Endothelial cell of umbilical vein (primary cell): Measurements from ENCODE around the gene PDPK1. TPM values are rescaled to one million over a fixed set of nuclear protein-coding genes. Genes with fewer than 3 reads are reported as not detected.

Experiments
- BruUV-seq: library from RNA; stranded (reverse); fragments of 400-500 nt; replicated peaks from 2 replicates; lab custom pipeline; 2021; lab: Mats Ljungman, UMichigan
- CTCF ChIA-PET: fragments of 300-600, 350-600 bp; sonication (Branson Sonifier 250); formaldehyde crosslinking; loops from one replicate; lab custom pipeline; 2021; ENCODE audit warnings: antibody characterized with exemption, inconsistent platforms; lab: Charles Lee
- POLR2A ChIA-PET: fragments of 300-600, 350-600 bp; sonication (Branson Sonifier 250); formaldehyde crosslinking; loops from one replicate; lab custom pipeline; 2021; ENCODE audit warnings: antibody characterized with exemption, inconsistent platforms; lab: Charles Lee
- DNase-seq: peaks from one replicate; pipeline ENCODE4 v3.0.0-alpha.2; 2011; ENCODE audit warnings: low read depth, low spot score
- FAIRE-seq: peaks from 2 replicates; lab custom pipeline; 2011; peaks lifted over from hg19 to GRCh38; lab: Jason Lieb, UNC
- H2AFZ ChIP-seq: 2 replicates; pipeline ENCODE4 v1.6.0; 2012; ENCODE audit warnings: low read depth, low read length, control low read depth, inconsistent platforms
- H3K27ac ChIP-seq: 2 replicates; pipeline ENCODE4 v1.5.1; 2011; ENCODE audit warnings: low read depth, mild to moderate bottlenecking, control low read depth, low read length, moderate library complexity; ENCODE audit not compliant: insufficient read depth
- H3K27me3 ChIP-seq, 2 experiments: 2 replicates each; pipeline versions ENCODE4 v1.6.0 to v1.6.1; 2011; ENCODE audit warnings: low read length in 2 of 2, mixed read lengths in 1 of 2; ENCODE audit not compliant: control insufficient read depth in 2 of 2, insufficient read depth in 2 of 2
- H3K36me3 ChIP-seq, 2 experiments: 2 replicates in 1 of 2; 3 replicates in 1 of 2; pipeline ENCODE4 v1.5.1; 2011; ENCODE audit warnings: low read length in 2 of 2, mild to moderate bottlenecking in 1 of 2, moderate library complexity in 1 of 2; ENCODE audit not compliant: control insufficient read depth in 2 of 2, insufficient read depth in 2 of 2; ENCODE audit errors: extremely low read depth in 1 of 2
- H3K4me1 ChIP-seq: 3 replicates; pipeline ENCODE4 v1.5.1; 2011; ENCODE audit warnings: mild to moderate bottlenecking, low read length; ENCODE audit not compliant: control insufficient read depth, insufficient read depth; ENCODE audit errors: extremely low read depth
- H3K4me2 ChIP-seq: 2 replicates; pipeline ENCODE4 v1.6.1; 2011; ENCODE audit warnings: low read length, control low read depth, mixed read lengths; ENCODE audit not compliant: insufficient read depth
- H3K4me3 ChIP-seq, 3 experiments: fragments of 200-600 bp in 1 of 3; sonication (generic), shearing (Covaris generic) in 1 of 3; replicated peaks in 1 of 3; 2 replicates each; pipeline ENCODE4 v1.5.1; 2011 to 2016; ENCODE audit warnings: control low read depth in 3 of 3, low read length in 3 of 3, mild to moderate bottlenecking in 2 of 3, inconsistent platforms in 1 of 3, low read depth in 1 of 3, moderate library complexity in 1 of 3; ENCODE audit not compliant: insufficient read depth in 1 of 3
- H3K79me2 ChIP-seq: 2 replicates; pipeline ENCODE4 v1.6.0; 2012; ENCODE audit warnings: low read length, inconsistent platforms; ENCODE audit not compliant: control insufficient read depth, insufficient read depth
- H3K9ac ChIP-seq: replicated peaks from 2 replicates; pipeline ENCODE3; 2011; ENCODE audit warnings: low read length, control low read depth; ENCODE audit not compliant: insufficient read depth; ENCODE audit errors: extremely low read depth
- H3K9me1 ChIP-seq: replicated peaks from 3 replicates; pipeline ENCODE4 v1.6.0; 2011; ENCODE audit warnings: mild to moderate bottlenecking, low read length; ENCODE audit not compliant: control insufficient read depth, insufficient read depth; ENCODE audit errors: extremely low read depth
- H3K9me3 ChIP-seq: replicated peaks from 2 replicates; pipeline ENCODE4 v1.5.1; 2012; ENCODE audit warnings: low read length, inconsistent platforms; ENCODE audit not compliant: control insufficient read depth, insufficient read depth
- H4K20me1 ChIP-seq: replicated peaks from 2 replicates; pipeline ENCODE3; 2011; ENCODE audit warnings: mild to moderate bottlenecking, low read length; ENCODE audit not compliant: control insufficient read depth, insufficient read depth; ENCODE audit errors: extremely low read depth
- EZH2 ChIP-seq: IDR thresholded peaks from 2 replicates; pipeline ENCODE4 v1.6.1; 2012; ENCODE audit warnings: borderline replicate concordance, low read depth, mild to moderate bottlenecking, moderate library complexity, low read length, inconsistent platforms; ENCODE audit not compliant: severe bottlenecking
- FOS ChIP-seq: IDR thresholded peaks from 2 replicates; pipeline ENCODE4 v1.6.1; 2011; ENCODE audit warnings: mild to moderate bottlenecking, low read length, moderate library complexity, borderline replicate concordance; ENCODE audit not compliant: insufficient read depth
- JUN ChIP-seq: IDR thresholded peaks from 2 replicates; pipeline ENCODE4 v1.6.1; 2011; ENCODE audit warnings: borderline replicate concordance, low read depth; ENCODE audit not compliant: insufficient read length, insufficient read depth
- MYC ChIP-seq: IDR thresholded peaks from one replicate; pipeline ENCODE4 v1.6.1; 2011; ENCODE audit warnings: mild to moderate bottlenecking, low read depth, low read length
- POLR2A ChIP-seq: IDR thresholded peaks from 2 replicates; pipeline ENCODE4 v1.6.1; 2012; ENCODE audit warnings: low read depth, mild to moderate bottlenecking, control low read depth, low read length
- POLR2AphosphoS5 ChIP-seq: IDR thresholded peaks from 2 replicates; pipeline ENCODE4 v1.6.1; 2012; ENCODE audit warnings: low read depth, mild to moderate bottlenecking, control low read depth, low read length, moderate library complexity; ENCODE audit not compliant: insufficient read depth
- dilution Hi-C: fragments of 300-500 bp; cut with MboI; formaldehyde crosslinking; loops from one replicate; pipeline ENCODE4 v1.15.0; 2019; ENCODE audit warnings: low sequenced_read_pairs; ENCODE audit not compliant: extremely low pct_ligation_motif_present
- intact Hi-C: fragments of 100-400 bp; cut with micrococcal nuclease; formaldehyde crosslinking; loops from one replicate; pipeline ENCODE4 v1.10.0; 2022
- polyA plus RNA-seq, 4 experiments: library from polyadenylated mRNA; depleted of rRNA in 3 of 4; stranded (reverse) in 3 of 4; unstranded in 1 of 4; fragments of >200 nt; gene quantifications; 2 replicates each; pipeline versions ENCODE4 v1.2.1 to v1.2.3, GENCODE V29; 2011 to 2012; ENCODE audit warnings: missing spikeins in 1 of 4
- total RNA-seq: library from RNA; stranded (reverse); gene quantifications from 2 replicates; pipeline ENCODE4 v1.2.3, GENCODE V29; 2021
- TF ChIP-seq, protein P1 (sequence below), 2 donors: IDR thresholded peaks; 1 replicate in 1 of 2; 2 replicates in 1 of 2; pipeline ENCODE4 v1.5.1; 2011; ENCODE audit warnings: low read length in 2 of 2, mild to moderate bottlenecking in 2 of 2, moderate library complexity in 2 of 2, control low read depth in 1 of 2, inconsistent platforms in 1 of 2, low read depth in 1 of 2; ENCODE audit not compliant: insufficient read depth in 1 of 2; ENCODE audit errors: extremely low read depth in 1 of 2

Gene PDPK1
- total and polyA plus RNA-seq, 2 donors (not counting 3 experiments of a cell fraction or from before 2014, with no cell fraction given), result 22.4 to 37.3 TPM

DNA sequence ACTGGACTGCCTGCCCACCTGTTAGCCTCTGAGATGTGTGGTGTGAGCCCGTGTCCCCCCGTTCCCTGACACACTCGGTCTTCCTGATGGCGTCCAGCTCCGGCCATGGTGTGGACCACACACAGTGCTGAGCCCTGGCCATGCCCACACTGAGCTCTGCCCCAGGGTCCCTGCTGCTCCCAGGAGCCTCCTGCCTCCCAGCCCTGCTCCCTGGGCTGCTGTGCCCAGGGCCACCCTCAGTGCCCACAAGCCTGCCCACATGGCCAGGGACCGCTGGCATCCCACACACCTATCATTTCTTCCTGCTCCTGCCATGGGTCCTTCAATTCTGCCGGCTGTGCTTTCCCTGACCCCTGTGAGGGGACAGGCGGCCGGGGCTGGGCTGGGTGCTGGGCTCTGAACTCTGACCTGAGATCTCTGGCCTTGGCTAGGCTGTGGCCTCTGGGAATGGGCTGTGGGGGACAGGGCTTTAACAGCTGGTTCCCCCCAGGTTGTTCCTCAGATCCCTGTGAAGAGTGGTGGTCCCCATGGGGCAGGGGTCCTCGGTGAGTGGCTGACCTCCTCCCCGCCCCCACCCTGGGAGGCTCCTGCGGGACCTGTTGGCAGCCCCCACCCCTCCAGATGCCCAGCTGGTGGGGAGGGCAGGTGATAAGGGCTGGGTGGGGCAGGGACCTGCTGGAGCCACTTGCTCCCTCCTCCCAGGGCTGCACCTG is 10.6 kb upstream of the PDPK1 start:
- no peaks in the 10 kb centered on the region for H3K27me3 ChIP-seq
- dilution Hi-C loops, result no loop called here
- no peaks in the 10 kb centered on the region for H3K79me2 ChIP-seq
- H3K36me3 ChIP-seq, result peaks cover 7 to 45% of the 10 kb centered on the region in 2 experiments
- no peak for FAIRE-seq
- H3K9ac ChIP-seq, result no peak overlapping the region
- H3K9me1 ChIP-seq, result no peaks in the 10 kb centered on the region
- H3K27ac ChIP-seq, result no peak overlapping the region
- TF ChIP-seq, protein P1, sequence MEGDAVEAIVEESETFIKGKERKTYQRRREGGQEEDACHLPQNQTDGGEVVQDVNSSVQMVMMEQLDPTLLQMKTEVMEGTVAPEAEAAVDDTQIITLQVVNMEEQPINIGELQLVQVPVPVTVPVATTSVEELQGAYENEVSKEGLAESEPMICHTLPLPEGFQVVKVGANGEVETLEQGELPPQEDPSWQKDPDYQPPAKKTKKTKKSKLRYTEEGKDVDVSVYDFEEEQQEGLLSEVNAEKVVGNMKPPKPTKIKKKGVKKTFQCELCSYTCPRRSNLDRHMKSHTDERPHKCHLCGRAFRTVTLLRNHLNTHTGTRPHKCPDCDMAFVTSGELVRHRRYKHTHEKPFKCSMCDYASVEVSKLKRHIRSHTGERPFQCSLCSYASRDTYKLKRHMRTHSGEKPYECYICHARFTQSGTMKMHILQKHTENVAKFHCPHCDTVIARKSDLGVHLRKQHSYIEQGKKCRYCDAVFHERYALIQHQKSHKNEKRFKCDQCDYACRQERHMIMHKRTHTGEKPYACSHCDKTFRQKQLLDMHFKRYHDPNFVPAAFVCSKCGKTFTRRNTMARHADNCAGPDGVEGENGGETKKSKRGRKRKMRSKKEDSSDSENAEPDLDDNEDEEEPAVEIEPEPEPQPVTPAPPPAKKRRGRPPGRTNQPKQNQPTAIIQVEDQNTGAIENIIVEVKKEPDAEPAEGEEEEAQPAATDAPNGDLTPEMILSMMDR (IDR thresholded peaks at IDR 0.05; ENCODE audit: extremely low read depth in 1 of 2, insufficient read depth in 1 of 2, low read depth in 1 of 2, low read length in 2 of 2), result no peak
- no peak for TF ChIP-seq MYC
- no peak for TF ChIP-seq POLR2A
- no peak for TF ChIP-seq FOS
- TF ChIP-seq POLR2AphosphoS5, result no peak
- no peak for TF ChIP-seq EZH2
- no peak for TF ChIP-seq JUN
- H3K9me3 ChIP-seq, result no peaks in the 10 kb centered on the region
- ChIA-PET POLR2A (no interaction called here), CTCF (no interaction called here)
- H3K4me2 ChIP-seq, result no peak overlapping the region
- DNase-seq, result no peak
- intact Hi-C loops, result no loop called here
- no peak overlapping the region for H2AFZ ChIP-seq
- no peaks in the 10 kb centered on the region for H4K20me1 ChIP-seq
- H3K4me1 ChIP-seq, result peaks cover 6% of the 10 kb centered on the region
- no peak overlapping the region for H3K4me3 ChIP-seq
- no TSS peak for BruUV-seq
